K562 (cell line): ENCODE results near the gene ARPP21. TPM values are rescaled to one million over a fixed set of nuclear protein-coding genes. Genes with fewer than 3 reads are reported as not detected.

Experiments used
- ATAC-seq: fragments of 200-7000 bp; cut with Tn5 transposase; 3 replicates; pipeline ENCODE4 v1.9.1; 2020; ENCODE audit warnings: moderate library complexity
- BruUV-seq: library from RNA; stranded (reverse); fragments of 400-500 nt; replicated peaks from 2 replicates; lab custom pipeline; 2021; lab: Mats Ljungman, UMichigan
- CTCF ChIA-PET: fragments of 300-600 bp; formaldehyde crosslinking; extraction: SDS; loops from one replicate; lab custom pipeline; 2021; ENCODE audit warnings: low intra/inter-chr PET ratio; lab: Yijun Ruan, JAX
- POLR2A ChIA-PET: fragments of 300-600, 350-650 bp; sonication (Branson Sonifier 250); formaldehyde crosslinking; extraction: SDS; loops from one replicate; lab custom pipeline; 2021; ENCODE audit warnings: antibody characterized with exemption, inconsistent platforms; lab: Yijun Ruan, JAX
- DNase-seq, 4 experiments: peaks; one replicate each; pipeline versions ENCODE4 v3.0.0 to v3.0.0-alpha.2; 2011 to 2018; ENCODE audit warnings: low spot score in 3 of 4, mixed read lengths in 3 of 4; ENCODE audit errors: extremely low read depth in 1 of 4
- FAIRE-seq: peaks from 2 replicates; lab custom pipeline; 2011; peaks lifted over from hg19 to GRCh38; lab: Jason Lieb, UNC
- H2AFZ ChIP-seq: 2 replicates; pipeline ENCODE4 v1.6.0; 2011; ENCODE audit warnings: low read depth, low read length, control low read depth, inconsistent platforms
- H3K27ac ChIP-seq: fragments of 200-600 bp; 3 replicates; pipeline ENCODE4 v1.8.0; 2011; ENCODE audit warnings: low read depth, mild to moderate bottlenecking, control low read depth, inconsistent platforms, low read length, moderate library complexity, mixed read lengths; ENCODE audit errors: extremely low read depth
- H3K27me3 ChIP-seq, 2 experiments: fragments of 300-600 bp in 1 of 2; 2 replicates in 1 of 2; 3 replicates in 1 of 2; pipeline versions ENCODE4 v1.6.0 to v1.8.0; 2011; ENCODE audit warnings: inconsistent platforms in 2 of 2, low read length in 2 of 2, mild to moderate bottlenecking in 1 of 2, mixed read lengths in 1 of 2, moderate library complexity in 1 of 2; ENCODE audit not compliant: control insufficient read depth in 2 of 2, insufficient read depth in 2 of 2
- H3K36me3 ChIP-seq: fragments of 300-600 bp; 3 replicates; pipeline ENCODE4 v1.8.0; 2011; ENCODE audit warnings: mild to moderate bottlenecking, low read length, inconsistent platforms; ENCODE audit not compliant: control insufficient read depth, insufficient read depth
- H3K4me1 ChIP-seq, 2 experiments: fragments of 200-600 bp in 1 of 2; replicated peaks in 1 of 2; 2 replicates in 1 of 2; 3 replicates in 1 of 2; pipeline versions ENCODE4 v1.5.1 to v1.8.0; 2011; ENCODE audit warnings: inconsistent platforms in 2 of 2, low read length in 2 of 2, mild to moderate bottlenecking in 1 of 2, mixed read lengths in 1 of 2, moderate library complexity in 1 of 2; ENCODE audit not compliant: control insufficient read depth in 2 of 2, insufficient read depth in 2 of 2
- H3K4me2 ChIP-seq: 2 replicates; pipeline ENCODE4 v1.6.1; 2011; ENCODE audit warnings: low read length, control low read depth, inconsistent platforms, mixed read lengths; ENCODE audit not compliant: insufficient read depth
- H3K4me3 ChIP-seq: fragments of 200-600 bp; sonication (generic), shearing (Covaris generic); 2 replicates; pipeline ENCODE4 v1.5.1; 2016; ENCODE audit warnings: control low read depth, inconsistent platforms
- H3K79me2 ChIP-seq: fragments of 200-600 bp; 3 replicates; pipeline ENCODE4 v1.8.0; 2011; ENCODE audit warnings: low read length, inconsistent platforms; ENCODE audit not compliant: control insufficient read depth, insufficient read depth
- H3K9ac ChIP-seq, 2 experiments: 2 replicates each; pipeline versions ENCODE4 v1.6.0 to v1.6.1; 2011; ENCODE audit warnings: low read depth in 2 of 2, low read length in 2 of 2, control low read depth in 1 of 2, inconsistent platforms in 1 of 2, mild to moderate bottlenecking in 1 of 2, mixed read lengths in 1 of 2; ENCODE audit not compliant: insufficient read depth in 1 of 2
- H3K9me1 ChIP-seq: one replicate; pipeline ENCODE4 v1.6.0; 2011; ENCODE audit warnings: inconsistent platforms, mild to moderate bottlenecking, low read length, moderate library complexity; ENCODE audit not compliant: control insufficient read depth, insufficient read depth
- H3K9me3 ChIP-seq: replicated peaks from 2 replicates; pipeline ENCODE4 v1.5.1; 2011; ENCODE audit warnings: low read depth, low read length, inconsistent platforms; ENCODE audit not compliant: control insufficient read depth, insufficient read depth
- H4K20me1 ChIP-seq: replicated peaks from 2 replicates; pipeline ENCODE4 v1.6.1; 2011; ENCODE audit warnings: low read length, inconsistent platforms, mixed read lengths; ENCODE audit not compliant: control insufficient read depth, insufficient read depth
- GATAD2B ChIP-seq: fragments of 450-650 bp; IDR thresholded peaks from 2 replicates; pipeline ENCODE4 v1.6.1; 2017; ENCODE audit warnings: mild to moderate bottlenecking, borderline replicate concordance
- NUFIP1 ChIP-seq: fragments of 450-650 bp; IDR thresholded peaks from 2 replicates; pipeline ENCODE4 v1.6.1; 2018; ENCODE audit not compliant: partially characterized antibody
- TRIM28 ChIP-seq: fragments of 450-650 bp; IDR thresholded peaks from 2 replicates; pipeline ENCODE4 v1.6.1; 2017
- ZNF133 ChIP-seq: fragments of 250-450 bp; sonication (Bioruptor Pico); IDR thresholded peaks from 2 replicates; pipeline ENCODE4 v1.4.0; 2020; ENCODE audit warnings: mild to moderate bottlenecking
- ZNF407 ChIP-seq: fragments of 450-650 bp; IDR thresholded peaks from 2 replicates; pipeline ENCODE4 v1.6.1; 2016; ENCODE audit warnings: low read depth
- ZNF507 ChIP-seq: conservative IDR thresholded peaks from 2 replicates; pipeline ENCODE4 v1.6.1; 2017; ENCODE audit warnings: missing genetic modification characterization, missing compliant biosample characterization
- ZNF668 ChIP-seq: fragments of 250-450 bp; sonication (Bioruptor Pico); IDR thresholded peaks from 2 replicates; pipeline ENCODE4 v1.8.0; 2022; ENCODE audit warnings: mild to moderate bottlenecking, inconsistent platforms
- WGBS: fragments of 100-300 bp; shearing (Covaris generic); methylation state at CpG from one replicate; pipeline ENCODE4 v1.1.6; 2016; ENCODE audit warnings: low coverage, mixed read lengths; ENCODE audit not compliant: insufficient coverage; ENCODE audit errors: missing lambda C conversion rate; 5-methylcytosine and 5-hydroxymethylcytosine counted together
- in situ Hi-C: fragments of 300-500 bp; cut with MboI; formaldehyde crosslinking; loops from 4 replicates; pipeline ENCODE4 v1.15.0; 2018; ENCODE audit warnings: inconsistent platforms, mixed read lengths
- intact Hi-C: fragments of 100-400 bp; cut with micrococcal nuclease; formaldehyde crosslinking; loops from 2 replicates; pipeline ENCODE4 v1.14.2; 2022
- polyA plus RNA-seq, 8 experiments: library from polyadenylated mRNA; depleted of rRNA in 4 of 8; stranded (reverse) in 5 of 8; unstranded in 3 of 8; fragments of >200 nt; fragmentation: Nextera tagmentation in 2 of 8; fragmentation: Illumina TruSeq in 1 of 8; extraction: Ambion mirVana in 2 of 8; extraction: Trizol in 1 of 8; gene quantifications; 2 replicates each; pipeline versions ENCODE4 v1.2.1 to v1.2.3, GENCODE V29; 2011 to 2014; ENCODE audit warnings: inconsistent platforms in 1 of 8, missing spikeins in 1 of 8
- total RNA-seq, 7 experiments: library from RNA; depleted of rRNA in 6 of 7; stranded (reverse); fragments of >200 nt in 6 of 7; fragmentation: Illumina TruSeq in 2 of 7; extraction: Trizol in 2 of 7; gene quantifications; 2 replicates each; pipeline versions ENCODE4 v1.2.1 to v1.2.3, GENCODE V29; 2011 to 2021; ENCODE audit warnings: low replicate concordance in 1 of 7
- TF ChIP-seq, protein P1 (sequence below): sonication (generic); formaldehyde crosslinking; IDR thresholded peaks from 2 replicates; pipeline ENCODE4 v1.8.1; 2023; ENCODE audit warnings: mild to moderate bottlenecking, missing genetic modification reagents
- TF ChIP-seq, protein P2 (sequence below): fragments of 250-450 bp; sonication (Bioruptor Pico); IDR thresholded peaks from 2 replicates; pipeline ENCODE4 v1.5.1; 2021; ENCODE audit warnings: mild to moderate bottlenecking
- TF ChIP-seq, protein P3 (sequence below): IDR thresholded peaks from 2 replicates; pipeline ENCODE4 v1.6.1; 2012; ENCODE audit warnings: low read depth, low read length, improper control_type of control experiment, borderline replicate concordance

ARPP21 gene
- total and polyA plus RNA-seq, 9 of the 15 experiments (the other 6 are each of a cell fraction or from before 2014, with no cell fraction given): not detected

DNA sequence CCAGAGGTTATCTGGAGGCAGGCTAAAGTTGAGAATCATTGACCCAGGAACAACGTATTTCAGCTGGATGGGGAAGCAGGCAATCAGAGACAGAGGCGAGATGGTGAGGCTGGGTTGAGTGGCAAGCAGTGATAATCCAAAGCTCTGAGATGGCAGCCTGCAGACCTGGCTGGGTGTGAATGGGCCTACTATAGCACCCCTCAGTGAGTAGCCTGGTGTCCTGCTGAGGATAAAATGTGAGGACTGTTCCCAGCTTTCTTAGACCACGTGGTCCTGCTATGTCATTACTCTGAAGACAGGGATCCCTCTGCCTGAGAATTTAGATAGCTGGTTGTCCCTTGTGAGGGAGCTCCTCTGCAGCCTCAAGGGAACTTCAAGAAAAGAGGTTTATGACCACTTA lies 141.5 kb downstream of the ARPP21 start:
- CTCF ChIA-PET: no interaction called here
- no peaks in the 10 kb centered on the region for H3K27me3 ChIP-seq
- in situ Hi-C loops: no loop called here
- DNase-seq (no peak), ATAC-seq (no peak), FAIRE-seq (no peak)
- no peak overlapping the region for H3K4me3 ChIP-seq
- no peaks in the 10 kb centered on the region for H3K9me1 ChIP-seq
- no peak overlapping the region for H3K4me2 ChIP-seq
- no peaks in the 10 kb centered on the region for H4K20me1 ChIP-seq
- no peak overlapping the region for H3K9ac ChIP-seq
- no peaks in the 10 kb centered on the region for H3K36me3 ChIP-seq
- POLR2A ChIA-PET: no interaction called here
- intact Hi-C loops: no loop called here
- H3K4me1 ChIP-seq: no peaks in the 10 kb centered on the region
- H2AFZ ChIP-seq: no peak overlapping the region
- 0% methylated on average over 3 of the region's 3 CpGs for WGBS
- BruUV-seq: no TSS peak
- no peaks in the 10 kb centered on the region for H3K79me2 ChIP-seq
- H3K9me3 ChIP-seq: peaks cover 7% of the 10 kb centered on the region
- no peak overlapping the region for H3K27ac ChIP-seq
- no peak for TF ChIP-seq ZNF133 (CRISPR knock-in tag)
- TF ChIP-seq, protein P1, sequence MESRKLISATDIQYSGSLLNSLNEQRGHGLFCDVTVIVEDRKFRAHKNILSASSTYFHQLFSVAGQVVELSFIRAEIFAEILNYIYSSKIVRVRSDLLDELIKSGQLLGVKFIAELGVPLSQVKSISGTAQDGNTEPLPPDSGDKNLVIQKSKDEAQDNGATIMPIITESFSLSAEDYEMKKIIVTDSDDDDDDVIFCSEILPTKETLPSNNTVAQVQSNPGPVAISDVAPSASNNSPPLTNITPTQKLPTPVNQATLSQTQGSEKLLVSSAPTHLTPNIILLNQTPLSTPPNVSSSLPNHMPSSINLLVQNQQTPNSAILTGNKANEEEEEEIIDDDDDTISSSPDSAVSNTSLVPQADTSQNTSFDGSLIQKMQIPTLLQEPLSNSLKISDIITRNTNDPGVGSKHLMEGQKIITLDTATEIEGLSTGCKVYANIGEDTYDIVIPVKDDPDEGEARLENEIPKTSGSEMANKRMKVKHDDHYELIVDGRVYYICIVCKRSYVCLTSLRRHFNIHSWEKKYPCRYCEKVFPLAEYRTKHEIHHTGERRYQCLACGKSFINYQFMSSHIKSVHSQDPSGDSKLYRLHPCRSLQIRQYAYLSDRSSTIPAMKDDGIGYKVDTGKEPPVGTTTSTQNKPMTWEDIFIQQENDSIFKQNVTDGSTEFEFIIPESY: no peak
- TF ChIP-seq ZNF407: no peak
- TF ChIP-seq NUFIP1: no peak
- no peak for TF ChIP-seq ZNF507 (tag)
- no peak for TF ChIP-seq GATAD2B
- TF ChIP-seq, protein P2, sequence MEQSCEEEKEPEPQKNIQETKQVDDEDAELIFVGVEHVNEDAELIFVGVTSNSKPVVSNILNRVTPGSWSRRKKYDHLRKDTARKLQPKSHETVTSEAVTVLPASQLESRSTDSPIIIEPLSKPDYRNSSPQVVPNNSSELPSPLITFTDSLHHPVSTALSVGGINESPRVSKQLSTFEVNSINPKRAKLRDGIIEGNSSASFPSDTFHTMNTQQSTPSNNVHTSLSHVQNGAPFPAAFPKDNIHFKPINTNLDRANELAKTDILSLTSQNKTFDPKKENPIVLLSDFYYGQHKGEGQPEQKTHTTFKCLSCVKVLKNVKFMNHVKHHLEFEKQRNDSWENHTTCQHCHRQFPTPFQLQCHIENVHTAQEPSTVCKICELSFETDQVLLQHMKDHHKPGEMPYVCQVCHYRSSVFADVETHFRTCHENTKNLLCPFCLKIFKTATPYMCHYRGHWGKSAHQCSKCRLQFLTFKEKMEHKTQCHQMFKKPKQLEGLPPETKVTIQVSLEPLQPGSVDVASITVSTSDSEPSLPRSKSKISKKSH (CRISPR knock-in tag): no peak
- no peak for TF ChIP-seq TRIM28
- TF ChIP-seq ZNF668 (CRISPR knock-in tag): no peak
- TF ChIP-seq, protein P3, sequence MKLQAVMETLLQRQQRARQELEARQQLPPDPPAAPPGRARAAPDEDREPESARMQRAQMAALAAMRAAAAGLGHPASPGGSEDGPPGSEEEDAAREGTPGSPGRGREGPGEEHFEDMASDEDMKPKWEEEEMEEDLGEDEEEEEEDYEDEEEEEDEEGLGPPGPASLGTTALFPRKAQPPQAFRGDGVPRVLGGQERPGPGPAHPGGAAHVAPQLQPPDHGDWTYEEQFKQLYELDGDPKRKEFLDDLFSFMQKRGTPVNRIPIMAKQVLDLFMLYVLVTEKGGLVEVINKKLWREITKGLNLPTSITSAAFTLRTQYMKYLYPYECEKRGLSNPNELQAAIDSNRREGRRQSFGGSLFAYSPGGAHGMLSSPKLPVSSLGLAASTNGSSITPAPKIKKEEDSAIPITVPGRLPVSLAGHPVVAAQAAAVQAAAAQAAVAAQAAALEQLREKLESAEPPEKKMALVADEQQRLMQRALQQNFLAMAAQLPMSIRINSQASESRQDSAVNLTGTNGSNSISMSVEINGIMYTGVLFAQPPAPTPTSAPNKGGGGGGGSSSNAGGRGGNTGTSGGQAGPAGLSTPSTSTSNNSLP: no peak
